Measurements from ENCODE around the gene CNBD2.
"Not testable (repeated sequence)": the region's sequence is repeated elsewhere in the genome, so short reads cannot be mapped to it uniquely, and the experiment has no call there.

The CNBD2 gene

DNA sequence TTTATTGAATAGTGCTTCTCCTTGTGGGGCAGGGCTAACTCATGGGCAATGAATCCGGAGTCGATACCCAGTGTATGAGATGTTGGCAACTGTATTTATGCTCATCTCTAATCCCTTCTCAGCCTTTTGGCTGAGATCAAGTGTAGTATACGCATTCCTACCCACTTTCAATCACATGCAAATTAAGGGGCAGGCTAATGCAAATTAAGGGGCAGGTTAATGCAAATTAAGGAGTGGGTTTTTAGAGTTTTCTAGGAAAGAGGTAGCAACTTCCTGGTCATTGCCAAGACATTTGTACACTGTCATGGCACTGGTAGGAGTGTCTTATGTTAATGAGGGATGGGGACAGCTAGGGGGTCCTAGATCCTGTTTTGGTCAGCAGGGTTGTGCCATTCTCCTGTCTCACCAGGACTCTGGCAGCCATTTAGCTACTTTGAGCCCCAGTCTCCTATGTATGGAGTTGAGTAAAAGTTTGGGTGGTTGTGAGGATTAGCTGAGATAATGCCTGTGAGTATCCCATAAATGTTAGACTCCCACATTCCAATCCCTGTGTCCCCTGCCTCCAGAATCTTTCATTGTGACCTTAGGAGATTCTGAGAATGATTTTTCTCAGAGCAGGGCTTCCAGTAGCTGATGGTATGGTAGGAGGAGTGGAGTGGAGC lies at the start of gene CNBD2:
TSS of gene CNBD2 (plus strand) at position 612 of the 662 bp plus-strand sequence. CDS start 173 bp downstream, outside the sequence.
- DNase-seq: no peak

DNA sequence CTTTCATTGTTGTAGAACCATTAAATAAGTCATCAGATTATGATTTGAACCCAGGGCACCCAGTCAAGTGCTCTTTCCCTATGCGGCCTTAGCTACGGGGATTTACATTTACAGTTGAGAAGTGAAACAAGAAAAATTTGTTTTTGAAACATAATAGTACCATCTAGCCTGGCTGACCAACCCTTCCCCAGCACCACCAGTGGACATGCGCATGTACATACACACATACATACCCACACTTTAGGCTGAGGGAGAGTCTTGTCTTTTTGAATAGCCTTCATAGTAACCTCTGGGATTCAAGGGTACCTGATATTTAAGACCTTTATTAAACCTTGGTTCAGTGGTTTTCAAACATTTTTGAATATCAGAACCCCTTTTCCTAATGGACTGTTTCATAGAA lies 47.9 kb upstream of the CNBD2 start:
- DNase-seq: no peak

DNA sequence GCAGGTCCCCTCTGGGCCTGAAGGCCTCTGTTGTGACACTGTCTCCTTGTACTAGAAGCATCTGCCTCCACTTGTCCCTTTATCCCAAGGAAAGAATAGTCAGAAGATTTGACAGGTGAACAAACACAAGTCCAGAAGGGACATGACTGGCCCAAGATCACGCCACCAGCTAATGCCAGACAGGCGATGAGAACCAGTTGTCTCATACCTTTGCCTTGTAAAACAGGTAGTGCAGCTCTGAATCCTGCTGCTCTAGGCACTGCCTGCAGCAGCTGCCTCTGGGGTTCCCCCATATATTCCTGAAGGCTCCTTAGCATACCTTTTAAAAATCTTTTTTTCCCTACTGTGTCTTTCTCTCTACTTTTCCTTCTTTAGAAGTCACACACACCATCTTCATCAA lies 39.1 kb upstream of the CNBD2 start:
- DNase-seq: no peak

DNA sequence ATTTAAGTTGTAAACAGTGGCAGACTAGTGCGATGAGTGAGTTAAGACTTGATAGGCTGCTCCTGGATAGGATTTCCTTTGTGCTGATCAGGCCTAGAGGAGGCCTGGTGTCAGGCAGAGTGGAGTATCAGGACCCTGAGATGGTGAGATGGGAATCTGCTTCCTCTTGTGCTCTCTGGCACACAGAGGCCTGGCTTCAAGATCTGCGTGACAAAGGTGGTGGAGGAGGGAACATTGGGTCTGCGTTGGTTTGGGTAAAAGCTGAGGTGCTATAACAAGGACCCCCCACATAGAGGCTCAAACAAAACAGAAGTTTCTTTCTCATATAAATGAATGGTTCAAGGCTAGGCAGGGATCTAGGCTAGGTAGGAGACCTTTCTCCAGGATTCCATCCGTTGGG lies 34.3 kb upstream of the CNBD2 start:
- DNase-seq: no peak

DNA sequence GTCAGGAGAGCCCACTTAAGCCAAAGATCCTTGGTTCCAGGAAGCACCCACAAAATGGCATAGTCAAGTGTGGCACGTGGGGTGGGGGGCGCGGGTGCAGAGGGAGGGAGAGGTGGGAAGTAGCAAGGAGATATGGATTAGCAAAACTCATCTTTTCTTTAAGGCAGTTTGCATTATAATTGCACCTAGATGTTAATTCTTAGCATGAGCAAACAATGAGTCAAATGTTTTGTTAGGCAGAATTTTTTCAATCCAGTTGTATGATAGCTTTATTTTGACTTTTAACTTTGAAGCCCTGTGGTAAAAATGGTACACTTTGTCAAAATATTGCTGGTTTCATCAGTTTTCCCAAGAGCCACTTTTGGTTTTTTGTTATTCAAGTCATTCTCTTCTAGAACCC lies 29.1 kb upstream of the CNBD2 start:
- no peak for DNase-seq

DNA sequence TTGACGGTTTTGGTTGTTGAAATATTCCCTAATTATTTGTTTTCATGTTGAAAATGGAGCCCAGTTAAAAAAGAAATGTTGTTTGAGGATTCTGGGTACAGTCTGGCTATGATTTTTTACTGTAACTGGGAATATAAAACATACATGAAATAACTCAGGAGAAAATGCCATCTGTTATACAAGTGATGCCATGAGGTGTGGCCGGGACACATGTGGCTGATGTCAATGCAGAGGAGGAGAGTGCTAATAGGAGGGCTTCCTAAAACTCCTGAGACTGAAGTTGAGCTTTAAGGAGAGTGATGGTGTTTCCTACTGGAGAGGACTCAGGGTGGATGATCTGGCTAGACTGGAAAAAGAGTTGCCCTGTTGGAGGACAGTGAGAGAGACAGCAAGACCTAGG lies 26.8 kb upstream of the CNBD2 start:
- DNase-seq: no peak

DNA sequence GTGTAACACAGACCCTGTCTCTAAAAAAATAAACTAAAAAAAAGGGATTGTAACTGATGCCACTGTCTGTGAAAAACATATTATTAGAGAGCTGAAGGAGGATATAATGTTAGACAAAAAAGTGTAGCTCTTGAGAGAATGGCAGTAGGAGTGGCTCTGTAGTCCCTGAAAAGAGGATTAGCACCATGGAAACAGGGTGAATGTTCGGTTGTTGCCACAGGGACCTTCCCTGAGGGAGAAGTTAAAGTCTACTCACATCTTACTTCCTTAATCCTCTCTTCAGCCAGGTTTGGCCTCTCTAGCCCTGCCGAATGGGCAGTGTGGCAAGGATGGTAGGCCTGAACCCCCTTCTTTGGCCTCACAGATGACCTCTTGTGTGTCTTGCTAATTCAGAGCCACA lies 26.1 kb upstream of the CNBD2 start:
- DNase-seq: no peak

DNA sequence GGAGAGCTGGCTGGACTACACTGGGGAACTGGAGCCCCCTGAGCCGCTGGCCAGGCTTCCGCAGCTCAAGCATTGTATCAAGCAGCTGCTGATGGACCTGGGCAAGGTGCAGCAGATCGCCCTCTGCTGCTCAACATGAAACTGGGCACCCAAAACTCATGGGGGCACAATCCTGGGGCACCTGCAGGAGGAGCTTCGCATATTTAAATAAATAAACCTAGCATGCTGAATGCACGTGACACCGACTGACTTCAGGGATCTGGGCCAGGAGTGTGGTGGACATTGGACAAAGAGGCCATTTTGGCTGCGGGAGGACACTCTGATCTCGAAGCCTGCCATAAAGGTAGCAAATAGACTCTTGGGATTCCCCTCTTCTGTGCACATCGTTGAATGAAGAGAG lies 20.9 kb upstream of the CNBD2 start:
- DNase-seq: no peak

DNA sequence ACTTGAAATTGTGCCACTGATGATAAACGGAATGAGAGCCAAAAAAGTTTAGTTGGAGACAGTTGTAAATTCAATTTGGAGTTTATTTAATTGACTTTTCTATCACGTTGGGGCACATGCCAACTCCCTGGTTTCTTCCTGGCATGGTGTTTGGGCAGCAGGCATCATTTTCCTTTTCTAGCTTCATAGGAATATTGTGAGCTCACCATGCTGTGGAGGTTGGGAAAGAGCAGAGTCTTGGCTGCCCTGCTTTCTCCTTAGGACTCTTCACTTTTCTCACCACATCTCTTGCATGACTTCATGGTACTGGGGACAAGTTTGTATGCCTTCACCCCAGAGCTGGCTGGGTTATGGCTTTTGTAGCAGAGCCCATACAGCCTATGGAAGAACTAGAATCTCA lies 20.5 kb upstream of the CNBD2 start:
- no peak for DNase-seq

DNA sequence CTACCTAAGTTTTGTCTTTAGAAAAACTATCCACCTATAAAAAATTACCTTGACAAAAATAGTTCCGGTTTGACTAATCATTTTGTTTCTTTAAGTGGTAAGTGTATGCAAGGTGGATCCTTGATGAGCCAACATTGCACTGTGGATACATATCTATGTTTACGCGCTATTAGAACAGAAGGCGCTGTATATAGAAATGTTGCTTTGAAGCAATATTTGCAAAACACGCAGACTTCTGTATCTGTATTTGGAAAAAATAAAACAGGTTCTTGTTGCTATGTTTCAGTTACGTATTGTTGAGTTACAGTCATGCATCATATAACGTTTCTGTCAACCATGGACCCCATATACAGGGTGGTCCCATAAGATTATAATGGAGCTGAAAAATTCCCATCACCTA lies 18.3 kb upstream of the CNBD2 start:
- DNase-seq: no peak

DNA sequence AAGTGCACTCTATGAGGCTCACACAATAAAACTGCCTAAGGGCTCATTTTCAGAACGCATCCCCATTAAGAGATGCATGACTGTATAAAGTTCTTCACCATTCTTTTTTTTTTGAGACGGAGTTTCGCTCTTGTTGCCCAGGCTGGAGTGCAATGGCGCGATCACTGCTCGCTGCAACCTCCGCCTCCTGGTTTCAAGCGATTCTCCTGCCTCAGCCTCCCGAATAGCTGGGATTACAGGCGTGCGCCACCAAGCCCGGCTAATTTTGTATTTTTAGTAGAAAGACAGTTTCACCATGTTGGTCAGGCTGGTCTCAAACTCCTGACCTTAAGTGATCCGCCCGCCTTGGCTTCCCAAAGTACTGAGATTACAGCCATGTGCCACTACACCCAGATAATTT lies 16.3 kb upstream of the CNBD2 start:
- DNase-seq: not testable (repeated sequence)

DNA sequence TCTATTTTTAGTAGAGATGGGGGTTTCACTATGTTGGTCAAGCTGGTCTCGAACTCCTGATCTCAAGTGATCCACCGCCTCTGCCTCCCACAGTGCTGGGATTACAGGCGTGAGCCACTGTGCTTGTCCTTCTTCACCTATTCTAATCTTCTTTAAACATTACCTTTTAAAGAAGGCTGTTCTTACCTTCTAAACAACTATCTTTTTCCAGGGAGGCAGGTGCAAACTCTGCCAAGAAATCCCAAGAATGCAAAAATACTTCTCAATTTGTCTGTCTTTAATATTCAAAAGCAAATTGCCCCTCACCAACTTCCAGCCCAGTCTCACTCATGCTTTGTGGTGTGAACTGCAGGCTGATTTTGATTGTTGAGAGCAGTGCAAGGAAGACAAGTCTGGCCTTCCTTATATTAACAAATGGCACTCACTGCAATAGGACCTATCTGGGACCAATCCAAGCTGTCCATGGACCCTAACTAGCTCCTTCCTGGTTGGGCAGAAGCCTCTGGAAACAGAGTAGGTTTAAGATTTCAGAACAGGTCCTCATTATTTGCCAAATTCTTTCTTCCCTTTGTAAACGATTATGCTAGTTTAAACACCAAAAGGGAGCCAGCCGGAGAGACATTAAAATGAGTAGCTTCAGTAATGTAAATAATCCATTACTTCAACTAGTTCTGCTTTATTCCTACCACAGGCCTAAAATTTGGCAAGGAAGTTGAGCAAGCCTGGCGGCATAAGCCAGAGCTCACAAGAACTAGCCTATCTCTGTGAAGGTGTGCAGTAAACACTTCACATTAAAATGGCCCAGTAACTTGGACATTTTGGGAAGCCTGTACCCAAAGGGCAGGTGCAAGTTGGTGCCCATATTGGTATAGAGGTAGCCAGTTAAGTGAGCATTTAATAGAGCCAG lies 15.7 kb upstream of the CNBD2 start:
- no peak for DNase-seq

DNA sequence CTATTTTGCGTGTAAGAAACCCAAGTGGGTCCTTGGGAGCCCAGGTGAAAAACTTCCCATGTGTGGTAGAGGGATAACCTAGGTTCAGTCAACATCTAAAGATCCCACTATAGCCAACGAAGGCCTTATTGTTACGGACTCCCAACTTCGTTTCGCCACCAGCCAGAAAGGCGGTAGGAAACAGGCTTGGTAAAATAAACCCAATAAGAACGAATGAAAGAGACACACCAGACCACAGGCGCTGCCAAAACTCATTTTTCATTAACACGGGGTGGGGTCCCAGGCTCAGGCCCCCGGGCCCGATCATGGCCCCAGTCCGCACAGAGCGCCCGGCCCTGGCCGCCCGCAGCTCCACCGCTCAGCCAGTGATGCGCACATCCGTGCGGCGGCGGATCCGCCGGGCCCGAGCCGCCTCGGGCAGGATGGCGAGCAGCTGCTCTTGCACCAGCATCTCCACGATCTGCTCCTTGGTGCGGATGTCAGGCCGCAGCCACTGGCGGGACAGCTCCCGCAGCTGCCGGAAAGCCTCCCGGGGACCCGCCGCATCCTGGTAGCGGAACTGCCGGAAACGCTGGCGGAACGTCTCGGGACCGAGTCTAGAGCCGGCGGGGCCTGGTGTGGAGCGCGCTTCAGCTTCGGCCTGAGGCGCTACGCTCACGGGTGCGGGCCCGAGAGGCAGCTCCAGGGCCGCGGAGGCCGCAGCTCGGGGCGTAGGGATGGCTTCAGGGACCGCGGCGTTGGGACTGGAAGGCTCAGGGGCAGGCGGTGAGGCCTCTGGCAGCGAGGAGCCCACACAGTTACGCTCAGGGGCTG lies 14.8 kb upstream of the CNBD2 start:
- peak; percentile 19 for DNase-seq

DNA sequence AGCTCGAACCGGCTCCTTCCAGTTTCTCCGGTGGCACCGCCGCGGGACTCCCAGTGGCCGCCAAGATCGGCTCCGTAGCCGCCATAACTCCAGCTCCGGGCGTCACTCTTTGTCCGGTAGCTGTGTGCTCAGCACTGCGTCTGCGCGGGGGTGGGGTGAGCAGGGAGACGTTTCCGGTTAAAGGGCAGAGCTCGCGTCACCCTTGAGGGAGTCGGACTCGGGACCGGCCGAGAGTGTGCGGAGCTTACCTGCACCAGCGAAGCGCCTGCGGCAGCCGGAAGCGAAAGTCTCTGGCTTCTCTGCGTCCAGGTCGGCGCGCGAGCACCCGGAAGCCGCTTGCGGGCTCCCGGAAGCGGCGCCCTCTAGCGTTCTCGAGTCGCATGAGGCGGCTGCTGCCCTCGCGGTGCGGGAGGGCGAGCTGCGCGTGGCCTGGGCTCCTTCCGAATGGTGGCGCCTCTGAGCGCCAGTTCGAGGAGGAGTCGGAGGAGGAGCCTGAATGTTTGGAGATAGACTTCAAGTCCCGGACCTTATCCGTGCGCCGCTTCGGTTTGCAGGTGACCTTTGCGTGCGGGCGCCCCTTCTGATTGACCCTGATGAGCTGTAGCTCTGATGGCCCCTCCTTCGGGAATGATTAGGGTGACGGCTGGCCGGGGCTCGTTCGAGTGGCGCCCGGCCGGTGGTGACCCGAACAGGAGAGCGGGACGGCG lies 14.0 kb upstream of the CNBD2 start, which contains the start of gene SCAND1:
TSS of gene SCAND1 (minus strand) at position 303 of the 707 bp plus-strand sequence. CDS start at position 85, 218 bp downstream.
- peak; percentile 90 for DNase-seq

DNA sequence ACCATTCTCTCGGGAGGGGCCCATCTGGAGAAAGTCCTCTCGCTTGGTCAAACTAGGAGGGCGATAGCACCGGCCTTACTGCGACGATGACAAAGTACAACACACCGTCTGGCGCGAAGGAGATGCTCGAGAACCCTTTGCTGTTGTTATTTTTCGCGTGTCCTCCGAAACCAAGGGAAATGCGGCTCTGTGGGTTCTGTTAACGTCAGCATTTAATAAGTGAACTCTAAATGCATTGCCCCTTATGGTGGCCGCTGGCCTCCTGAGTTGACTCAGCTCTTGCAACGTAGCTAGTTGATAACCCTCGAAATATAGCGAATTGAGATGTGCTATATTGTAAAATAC lies 13.5 kb upstream of the CNBD2 start:
- DNase-seq: no peak

DNA sequence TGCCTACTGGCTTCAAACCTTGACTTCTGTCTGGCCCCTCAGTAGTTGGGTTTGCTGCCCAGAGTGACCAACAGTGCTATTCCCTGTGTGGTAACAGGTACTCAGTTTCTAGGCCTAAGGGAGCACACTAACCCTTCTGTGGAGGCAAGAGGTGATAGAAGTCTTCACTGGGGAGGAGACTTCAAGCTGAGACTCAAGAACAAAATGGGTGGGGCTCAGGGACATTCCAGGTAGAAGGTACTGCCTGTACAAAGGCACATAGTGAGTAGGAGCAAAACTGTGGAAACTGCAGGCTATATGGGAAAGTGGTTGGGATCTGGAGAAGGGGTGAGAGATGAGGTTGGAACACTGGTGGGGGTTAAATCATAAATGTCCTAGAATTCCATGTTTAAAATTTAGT lies 11.8 kb upstream of the CNBD2 start:
- DNase-seq: no peak

DNA sequence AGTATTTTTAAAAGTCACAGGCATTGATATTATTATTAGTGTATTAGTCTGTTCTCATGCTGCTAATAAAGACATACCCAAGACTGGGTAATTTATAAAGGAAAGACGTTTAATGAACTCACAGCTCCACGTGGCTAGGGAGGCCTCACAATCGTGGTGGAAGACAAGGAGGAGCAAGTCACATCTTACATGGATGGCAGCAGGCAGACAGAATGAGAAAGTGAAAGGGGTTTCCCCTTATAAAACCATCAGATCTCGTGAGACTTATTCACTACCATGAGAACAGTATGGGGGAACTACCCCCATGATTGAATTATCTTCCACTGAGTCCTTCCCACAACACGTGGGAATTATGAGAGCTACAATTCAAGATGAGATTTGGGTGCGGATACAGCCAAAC lies 9.1 kb upstream of the CNBD2 start:
- not testable (repeated sequence) for DNase-seq

DNA sequence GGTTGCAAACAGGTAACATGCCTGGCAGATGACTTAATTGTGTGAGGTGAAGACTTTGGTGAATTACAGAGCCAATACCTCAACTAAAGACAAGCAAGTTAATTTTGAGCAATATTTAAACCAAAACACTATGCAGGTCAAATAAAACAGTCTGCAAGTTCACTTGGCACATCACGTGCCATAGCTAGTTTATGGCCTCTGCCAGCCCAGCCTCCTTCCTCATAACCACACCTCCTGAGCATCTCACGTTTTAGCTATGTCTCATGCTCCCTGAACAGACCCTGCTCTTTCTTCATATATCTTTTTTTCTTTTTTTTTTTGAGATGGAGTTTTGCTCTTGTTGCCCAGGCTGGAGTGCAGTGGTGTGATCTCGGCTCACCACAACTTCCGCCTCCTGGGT lies 4.5 kb upstream of the CNBD2 start:
- no peak for DNase-seq

DNA sequence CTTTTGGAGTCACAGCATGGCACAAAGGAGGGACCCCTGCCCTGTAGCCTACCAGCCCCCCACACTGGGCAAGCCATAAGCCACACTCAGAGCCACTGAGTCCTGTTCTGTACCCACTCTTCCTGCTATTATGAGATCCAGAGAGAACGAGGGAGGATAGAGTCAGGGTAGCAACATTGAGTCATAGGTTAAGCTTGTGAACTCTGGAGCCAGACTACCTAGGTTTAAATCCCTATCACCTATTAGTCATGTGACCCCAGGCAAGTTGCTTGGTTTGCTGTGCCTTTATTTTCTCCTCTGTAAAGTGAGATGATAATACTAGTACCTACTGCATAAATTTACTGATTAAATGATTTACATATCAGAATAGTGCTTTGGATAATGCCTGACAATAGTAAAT lies 540 bp downstream of the CNBD2 start:
- DNase-seq: no peak

DNA sequence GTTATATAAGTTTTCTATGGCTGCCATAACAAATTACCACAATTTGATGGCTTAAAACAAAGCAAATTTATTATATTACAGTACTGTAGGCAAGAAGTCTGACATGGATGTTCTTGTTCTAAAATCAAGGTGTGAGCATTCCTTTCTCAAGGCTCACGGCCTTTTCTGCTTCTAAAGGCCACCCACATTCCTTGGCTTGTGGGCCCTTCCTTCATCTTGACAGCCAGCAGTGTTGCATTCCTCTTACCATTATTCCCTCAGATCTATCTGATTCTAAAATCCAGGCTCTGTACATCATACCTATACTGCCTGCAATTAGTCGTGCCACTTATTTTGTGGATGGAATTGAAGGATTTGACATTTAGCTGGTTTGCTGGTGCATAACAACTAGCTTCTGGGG lies 3.6 kb downstream of the CNBD2 start:
- DNase-seq: no peak

DNA sequence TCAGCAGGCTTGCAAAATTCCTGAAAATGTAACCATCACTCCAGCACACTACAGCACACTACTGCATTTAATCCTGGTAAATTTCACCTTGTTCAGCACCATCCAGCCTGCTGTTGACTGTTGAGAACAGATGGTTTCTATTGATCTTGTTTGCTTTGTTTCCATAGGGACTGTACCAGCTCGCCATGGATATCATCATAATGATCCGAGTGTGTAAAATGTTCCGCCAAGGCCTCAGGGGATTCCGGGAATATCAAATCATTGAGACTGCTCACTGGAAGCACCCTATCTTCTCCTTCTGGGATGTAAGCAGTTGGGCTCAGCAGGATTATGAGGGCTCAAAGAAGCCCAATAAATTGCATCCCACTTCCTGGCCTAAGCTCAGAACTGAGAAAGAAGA lies 4.1 kb downstream of the CNBD2 start:
- DNase-seq: no peak

DNA sequence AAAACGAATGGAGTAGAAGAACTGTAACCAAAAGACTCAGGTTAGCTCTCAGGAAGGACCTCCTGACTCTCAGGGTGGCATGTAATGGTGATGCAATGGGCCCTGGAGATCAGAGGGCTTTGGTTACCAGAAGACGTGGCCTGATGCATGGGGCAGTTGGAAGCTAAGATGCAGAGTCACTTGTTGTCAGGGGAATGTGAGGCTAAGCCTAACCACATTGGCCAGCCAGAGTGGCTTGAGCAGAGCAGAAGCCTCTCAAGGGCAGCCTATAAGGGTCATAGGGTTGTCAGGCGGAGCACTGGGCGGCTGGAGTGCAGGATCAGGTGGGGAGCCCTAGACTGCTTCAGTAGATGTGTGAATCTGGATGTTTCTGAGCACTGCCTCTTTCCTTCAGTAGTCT lies 5.9 kb downstream of the CNBD2 start:
- DNase-seq: no peak
